DOHH2 (cell line): Measurements from ENCODE around the gene RPA1.

Source experiments
- H3F3A ChIP-seq: fragments of 200-600 bp; sonication (generic), shearing (Covaris generic); 2 replicates; pipeline ENCODE4 v1.6.0; 2016; ENCODE audit warnings: antibody characterized with exemption, mild to moderate bottlenecking; ENCODE audit not compliant: control insufficient read depth, insufficient read depth
- H3K27ac ChIP-seq: fragments of 200-600 bp; sonication (generic); 2 replicates; pipeline ENCODE4 v1.5.1; 2014; ENCODE audit warnings: low read depth, mild to moderate bottlenecking, low read length, moderate library complexity
- H3K27me3 ChIP-seq: fragments of 200-600 bp; sonication (generic); 2 replicates; pipeline ENCODE4 v1.6.1; 2014; ENCODE audit warnings: mild to moderate bottlenecking, low read length, mixed read lengths; ENCODE audit not compliant: control insufficient read depth
- H3K36me3 ChIP-seq: fragments of 200-600 bp; sonication (generic); 2 replicates; pipeline ENCODE4 v1.6.1; 2014; ENCODE audit warnings: mild to moderate bottlenecking, low read length, moderate library complexity, mixed read lengths; ENCODE audit not compliant: control insufficient read depth
- H3K4me1 ChIP-seq: fragments of 200-600 bp; sonication (generic); 2 replicates; pipeline ENCODE4 v1.6.1; 2014; ENCODE audit warnings: mild to moderate bottlenecking, low read length, mixed read lengths; ENCODE audit not compliant: control insufficient read depth
- H3K4me2 ChIP-seq: fragments of 200-600 bp; sonication (generic); 2 replicates; pipeline ENCODE4 v1.6.0; 2014; ENCODE audit warnings: mild to moderate bottlenecking, low read length, moderate library complexity
- H3K4me3 ChIP-seq: fragments of 200-600 bp; sonication (generic); 2 replicates; pipeline ENCODE4 v1.5.1; 2014; ENCODE audit warnings: mild to moderate bottlenecking, low read length, mixed read lengths
- H3K79me2 ChIP-seq: fragments of 200-600 bp; sonication (generic); 2 replicates; pipeline ENCODE4 v1.6.1; 2014; ENCODE audit warnings: mild to moderate bottlenecking, low read length, mixed read lengths; ENCODE audit not compliant: control insufficient read depth
- H3K9me2 ChIP-seq: fragments of 200-600 bp; sonication (generic); replicated peaks from 2 replicates; pipeline ENCODE4 v1.6.1; 2014; ENCODE audit warnings: mild to moderate bottlenecking, low read length, mixed read lengths; ENCODE audit not compliant: control insufficient read depth
- H3K9me3 ChIP-seq: fragments of 200-600 bp; sonication (generic); 2 replicates; pipeline ENCODE4 v1.6.1; 2014; ENCODE audit warnings: antibody characterized with exemption, low read length, mixed read lengths; ENCODE audit not compliant: control insufficient read depth, insufficient read depth
- H4K20me1 ChIP-seq: fragments of 200-600 bp; sonication (generic); 2 replicates; pipeline ENCODE4 v1.6.0; 2014; ENCODE audit warnings: low read depth, mild to moderate bottlenecking, antibody characterized with exemption, low read length, moderate library complexity; ENCODE audit not compliant: control insufficient read depth, insufficient read depth
- CTCF ChIP-seq: fragments of 200-600 bp; sonication (generic); IDR thresholded peaks from one replicate; pipeline ENCODE4 v1.5.1; 2014; ENCODE audit warnings: antibody characterized with exemption, mild to moderate bottlenecking, low read depth, low read length; ENCODE audit not compliant: poor library complexity, severe bottlenecking
- EZH2phosphoT487 ChIP-seq: fragments of 200-600 bp; sonication (generic); IDR thresholded peaks from 2 replicates; pipeline ENCODE4 v1.6.1; 2017; ENCODE audit warnings: borderline replicate concordance, mild to moderate bottlenecking, antibody characterized with exemption, low read length, moderate library complexity, mixed read lengths

Gene RPA1

GRCh38 chr17:1870592-1870991, 40.8 kb downstream of the RPA1 start:
- H3K9me2 ChIP-seq, result no peaks in the 10 kb centered on the region
- no peaks in the 10 kb centered on the region for H4K20me1 ChIP-seq
- H3K27me3 ChIP-seq, result no peaks in the 10 kb centered on the region
- H3F3A ChIP-seq, result no peaks in the 10 kb centered on the region
- peaks cover 80% of the 10 kb centered on the region for H3K36me3 ChIP-seq
- no peak overlapping the region for H3K4me2 ChIP-seq
- no peaks in the 10 kb centered on the region for H3K9me3 ChIP-seq
- no peak overlapping the region for H3K4me3 ChIP-seq
- no peak overlapping the region for H3K27ac ChIP-seq
- no peaks in the 10 kb centered on the region for H3K4me1 ChIP-seq
- peaks cover 7% of the 10 kb centered on the region for H3K79me2 ChIP-seq
- TF ChIP-seq CTCF, result no peak
- TF ChIP-seq EZH2phosphoT487, result no peak

- Histone ChIP-seq H3K27ac (no peak overlapping the region), H3K9me3 (no peaks in the 10 kb centered on the region), H3K4me2 (no peak overlapping the region), H3F3A (no peaks in the 10 kb centered on the region), H3K9me2 (no peaks in the 10 kb centered on the region), H4K20me1 (no peaks in the 10 kb centered on the region), H3K36me3 (peaks cover 85% of the 10 kb centered on the region), H3K79me2 (0 out of 2 replicates have a peak, but pooled peaks cover 3% of the 10 kb centered on the region), H3K27me3 (no peaks in the 10 kb centered on the region), H3K4me3 (no peak overlapping the region), H3K4me1 (no peaks in the 10 kb centered on the region)
- TF ChIP-seq EZH2phosphoT487 (no peak), CTCF (no peak)
These were observed 42.0 kb downstream of the RPA1 start for GRCh38 chr17:1871756-1872155.

- H3K36me3 ChIP-seq, result peaks cover 86% of the 10 kb centered on the region
- no peaks in the 10 kb centered on the region for H3K9me2 ChIP-seq
These were observed 42.4 kb downstream of the RPA1 start for GRCh38 chr17:1872254-1872653.

More at GRCh38 chr17:1872254-1872653, 42.4 kb downstream of the RPA1 start:
- Histone ChIP-seq H4K20me1 (no peaks in the 10 kb centered on the region), H3K9me3 (no peaks in the 10 kb centered on the region), H3K27ac (no peak overlapping the region), H3K4me1 (no peaks in the 10 kb centered on the region), H3K79me2 (0 out of 2 replicates have a peak, but pooled peaks cover 3% of the 10 kb centered on the region), H3F3A (no peaks in the 10 kb centered on the region), H3K27me3 (no peaks in the 10 kb centered on the region), H3K4me2 (no peak overlapping the region), H3K4me3 (no peak overlapping the region)
- TF ChIP-seq EZH2phosphoT487 (no peak), CTCF (no peak)
